T-helper 1 cell treated with Interleukin-12 subunit alpha and Interleukin-12 subunit beta and Interleukin-4 antibody, amounts not matched to agents 30 μg/mL and 1 μg/mL, for 36 hours (primary cell): ENCODE measurements around the gene HS3ST3B1.

ENCODE experiments used
- H3K27ac Mint-ChIP-seq: one replicate; pipeline ENCODE4 v1.8.0; 2021; ENCODE audit warnings: mild to moderate bottlenecking, mixed read lengths
- H3K27me3 Mint-ChIP-seq: one replicate; pipeline ENCODE4 v1.8.0; 2021; ENCODE audit warnings: low read depth, mixed read lengths
- H3K36me3 Mint-ChIP-seq: one replicate; pipeline ENCODE4 v1.8.0; 2021; ENCODE audit warnings: low read depth, mixed read lengths
- H3K4me1 Mint-ChIP-seq: one replicate; pipeline ENCODE4 v1.8.0; 2021; ENCODE audit warnings: low read depth, mixed read lengths
- H3K4me3 Mint-ChIP-seq: one replicate; pipeline ENCODE4 v1.8.0; 2021; ENCODE audit warnings: mild to moderate bottlenecking, moderate library complexity, mixed read lengths
- H3K9me3 Mint-ChIP-seq: one replicate; pipeline ENCODE4 v1.8.0; 2021; ENCODE audit warnings: mixed read lengths

Gene HS3ST3B1

DNA sequence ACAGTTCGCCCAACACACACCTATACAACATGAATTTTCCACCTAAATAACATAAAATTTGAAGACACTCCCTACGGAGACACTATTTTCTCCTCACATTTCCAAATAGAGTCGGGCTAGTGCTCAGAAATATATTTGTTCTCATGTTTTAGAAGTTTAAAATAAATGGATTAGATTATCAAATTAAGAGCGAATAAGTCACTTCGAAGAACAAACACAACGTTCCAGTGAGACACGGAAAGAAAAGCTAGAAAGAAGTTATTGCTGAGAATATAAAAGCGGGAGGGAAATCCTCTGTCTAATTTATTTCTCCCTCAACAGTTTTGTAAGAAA lies 2.0 kb upstream of the HS3ST3B1 start:
- peaks cover 7% of the 10 kb centered on the region for H3K36me3 Mint-ChIP-seq
- H3K4me3 Mint-ChIP-seq: peak overlapping the region; percentile 94
- no peaks in the 10 kb centered on the region for H3K9me3 Mint-ChIP-seq
- peak overlapping the region; percentile 81 for H3K27ac Mint-ChIP-seq
- peaks cover 45% of the 10 kb centered on the region for H3K4me1 Mint-ChIP-seq
- H3K27me3 Mint-ChIP-seq: peaks cover 44% of the 10 kb centered on the region

DNA sequence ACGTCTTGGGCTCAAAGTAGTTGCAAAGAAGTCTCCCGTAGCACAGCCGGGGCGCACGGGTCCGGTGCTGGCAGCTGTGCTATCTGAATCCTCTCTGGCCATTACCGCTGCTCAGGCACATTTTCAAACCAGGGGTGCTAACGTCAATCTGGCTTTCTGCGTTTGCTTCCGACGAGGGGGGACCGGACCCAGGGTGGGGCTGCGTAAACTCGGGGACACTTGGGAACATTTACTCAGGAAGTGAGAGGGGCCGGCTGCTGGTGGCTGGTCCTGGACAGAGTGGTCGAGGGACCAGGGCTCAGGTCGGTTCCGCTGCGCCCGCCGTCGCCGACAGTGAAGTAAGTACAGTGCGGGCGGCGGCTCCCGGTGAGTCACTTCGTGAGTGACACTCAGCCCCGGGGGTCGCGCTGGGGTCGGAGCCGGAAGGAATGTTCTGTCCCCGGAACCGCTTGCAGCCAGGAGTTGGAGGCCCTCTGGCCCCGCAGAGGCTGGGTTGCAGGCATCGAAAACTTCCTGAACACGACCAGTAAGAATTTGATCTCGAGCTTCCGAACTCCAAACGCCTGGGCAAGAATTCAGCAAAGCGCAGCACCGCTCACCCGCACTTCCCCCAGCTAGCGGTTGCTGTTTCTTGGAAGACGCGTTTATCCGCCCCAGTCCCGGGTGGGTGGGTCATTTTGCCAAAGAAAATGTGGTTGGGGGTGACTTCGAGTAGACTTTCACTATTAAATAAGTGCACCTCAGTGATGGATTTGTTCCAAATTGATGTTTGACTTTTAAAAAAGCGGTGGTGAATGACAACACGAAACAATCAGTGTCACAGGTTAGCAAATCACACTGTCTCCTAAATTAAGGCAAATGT lies 1.4 kb upstream of the HS3ST3B1 start:
- Mint-ChIP-seq H3K27me3 (peaks cover 40% of the 10 kb centered on the region), H3K4me3 (peak overlapping the region; percentile 94), H3K27ac (peak overlapping the region; percentile 81), H3K36me3 (peaks cover 9% of the 10 kb centered on the region), H3K4me1 (peaks cover 47% of the 10 kb centered on the region), H3K9me3 (no peaks in the 10 kb centered on the region)

DNA sequence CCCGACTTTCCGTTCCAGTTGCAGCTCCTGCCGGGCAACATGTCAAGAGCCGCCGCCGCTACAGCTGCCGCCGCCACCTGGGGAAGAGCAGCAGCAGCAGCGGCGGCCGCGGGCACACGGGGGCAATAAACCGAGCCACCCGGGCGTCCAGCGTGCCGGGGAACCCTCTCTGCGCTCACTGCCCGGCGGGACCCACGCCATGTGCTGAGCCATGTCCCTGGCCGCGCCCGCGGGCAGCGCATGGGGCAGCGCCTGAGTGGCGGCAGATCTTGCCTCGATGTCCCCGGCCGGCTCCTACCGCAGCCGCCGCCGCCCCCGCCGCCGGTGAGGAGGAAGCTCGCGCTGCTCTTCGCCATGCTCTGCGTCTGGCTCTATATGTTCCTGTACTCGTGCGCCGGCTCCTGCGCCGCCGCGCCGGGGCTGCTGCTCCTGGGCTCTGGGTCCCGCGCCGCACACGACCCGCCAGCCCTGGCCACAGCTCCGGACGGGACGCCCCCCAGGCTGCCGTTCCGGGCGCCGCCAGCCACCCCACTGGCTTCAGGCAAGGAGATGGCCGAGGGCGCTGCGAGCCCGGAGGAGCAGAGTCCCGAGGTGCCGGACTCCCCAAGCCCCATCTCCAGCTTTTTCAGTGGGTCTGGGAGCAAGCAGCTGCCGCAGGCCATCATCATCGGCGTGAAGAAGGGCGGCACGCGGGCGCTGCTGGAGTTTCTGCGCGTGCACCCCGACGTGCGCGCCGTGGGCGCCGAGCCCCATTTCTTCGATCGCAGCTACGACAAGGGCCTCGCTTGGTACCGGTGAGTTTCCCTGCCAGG lies 604 bp downstream of the HS3ST3B1 start:
- peaks cover 57% of the 10 kb centered on the region for H3K4me1 Mint-ChIP-seq
- H3K4me3 Mint-ChIP-seq: peak overlapping the region; percentile 98
- peaks cover 21% of the 10 kb centered on the region for H3K27me3 Mint-ChIP-seq
- peak overlapping the region; percentile 98 for H3K27ac Mint-ChIP-seq
- peaks cover 27% of the 10 kb centered on the region for H3K36me3 Mint-ChIP-seq
- H3K9me3 Mint-ChIP-seq: no peaks in the 10 kb centered on the region

DNA sequence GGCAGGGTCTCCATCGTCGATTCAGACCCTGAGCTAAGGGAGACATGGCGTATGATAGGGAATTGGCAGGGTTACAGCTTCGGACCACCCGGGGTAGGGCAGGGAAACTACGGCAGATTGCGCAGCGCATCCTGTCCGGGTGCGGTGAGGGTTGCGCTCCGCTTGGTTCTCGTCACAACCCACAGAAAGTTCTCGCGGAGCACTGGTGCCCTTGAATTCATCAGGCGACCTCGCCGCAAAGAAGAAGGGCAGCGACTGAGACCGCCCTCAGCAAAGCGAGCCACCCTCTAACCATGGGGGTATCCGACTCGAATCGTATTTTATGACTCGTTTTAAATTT lies 1.2 kb downstream of the HS3ST3B1 start:
- Mint-ChIP-seq H3K27ac (peak overlapping the region; percentile 98), H3K4me1 (peaks cover 59% of the 10 kb centered on the region), H3K9me3 (no peaks in the 10 kb centered on the region), H3K4me3 (peak overlapping the region; percentile 98), H3K36me3 (peaks cover 29% of the 10 kb centered on the region), H3K27me3 (peaks cover 17% of the 10 kb centered on the region)

GRCh38 chr17:14302431-14303099 lies 1.7 kb downstream of the HS3ST3B1 start:
- peak overlapping the region; percentile 98 for H3K27ac Mint-ChIP-seq
- H3K36me3 Mint-ChIP-seq: peaks cover 29% of the 10 kb centered on the region
- H3K27me3 Mint-ChIP-seq: peaks cover 17% of the 10 kb centered on the region
- H3K9me3 Mint-ChIP-seq: no peaks in the 10 kb centered on the region
- H3K4me1 Mint-ChIP-seq: peaks cover 59% of the 10 kb centered on the region
- peak overlapping the region; percentile 98 for H3K4me3 Mint-ChIP-seq

GRCh38 chr17:14303343-14304221 lies 2.7 kb downstream of the HS3ST3B1 start:
- no peaks in the 10 kb centered on the region for H3K9me3 Mint-ChIP-seq

DNA sequence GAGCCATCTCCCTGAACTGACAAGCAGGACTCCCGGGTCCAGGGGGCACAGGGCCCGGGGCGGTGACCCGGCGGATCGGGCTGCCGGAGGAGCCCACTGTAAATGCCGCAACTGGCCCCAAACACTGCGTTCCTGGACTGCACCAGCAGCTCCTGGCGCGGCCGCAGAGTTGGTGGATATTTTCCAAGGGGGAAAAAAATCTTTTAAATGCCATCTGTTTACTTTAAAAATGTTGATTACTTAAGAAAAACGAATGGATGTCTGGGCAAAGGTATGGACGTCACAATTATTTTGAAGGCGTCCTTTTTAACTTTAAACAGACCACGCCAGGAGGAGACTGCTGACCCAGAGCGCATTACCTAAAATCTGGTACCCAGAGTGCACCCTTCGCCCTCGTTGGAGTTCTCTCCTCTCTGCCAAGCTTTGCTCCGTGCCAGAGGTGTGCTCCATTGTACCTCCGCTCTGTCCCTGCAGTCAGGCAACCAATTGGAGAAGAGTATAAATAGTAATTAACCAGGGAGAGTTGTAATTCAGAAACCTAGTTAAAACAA lies 3.4 kb downstream of the HS3ST3B1 start:
- Mint-ChIP-seq H3K4me3 (peak overlapping the region; percentile 79), H3K9me3 (no peaks in the 10 kb centered on the region), H3K36me3 (peaks cover 32% of the 10 kb centered on the region), H3K27me3 (peaks cover 1% of the 10 kb centered on the region), H3K27ac (peak overlapping the region; percentile 67), H3K4me1 (peaks cover 55% of the 10 kb centered on the region)

More at GRCh38 chr17:14303343-14304221, 2.7 kb downstream of the HS3ST3B1 start:
- H3K4me1 Mint-ChIP-seq: peaks cover 60% of the 10 kb centered on the region
- peaks cover 8% of the 10 kb centered on the region for H3K27me3 Mint-ChIP-seq
- peak overlapping the region; percentile 98 for H3K4me3 Mint-ChIP-seq
- H3K36me3 Mint-ChIP-seq: peaks cover 32% of the 10 kb centered on the region
- peak overlapping the region; percentile 90 for H3K27ac Mint-ChIP-seq

- H3K9me3 Mint-ChIP-seq: no peaks in the 10 kb centered on the region
- peaks cover 50% of the 10 kb centered on the region for H3K4me1 Mint-ChIP-seq
- no peaks in the 10 kb centered on the region for H3K27me3 Mint-ChIP-seq
- H3K4me3 Mint-ChIP-seq: peak overlapping the region; percentile 79
- peaks cover 33% of the 10 kb centered on the region for H3K36me3 Mint-ChIP-seq
- H3K27ac Mint-ChIP-seq: peak overlapping the region; percentile 67
Measured at GRCh38 chr17:14304773-14305517, 4.1 kb downstream of the HS3ST3B1 start.

DNA sequence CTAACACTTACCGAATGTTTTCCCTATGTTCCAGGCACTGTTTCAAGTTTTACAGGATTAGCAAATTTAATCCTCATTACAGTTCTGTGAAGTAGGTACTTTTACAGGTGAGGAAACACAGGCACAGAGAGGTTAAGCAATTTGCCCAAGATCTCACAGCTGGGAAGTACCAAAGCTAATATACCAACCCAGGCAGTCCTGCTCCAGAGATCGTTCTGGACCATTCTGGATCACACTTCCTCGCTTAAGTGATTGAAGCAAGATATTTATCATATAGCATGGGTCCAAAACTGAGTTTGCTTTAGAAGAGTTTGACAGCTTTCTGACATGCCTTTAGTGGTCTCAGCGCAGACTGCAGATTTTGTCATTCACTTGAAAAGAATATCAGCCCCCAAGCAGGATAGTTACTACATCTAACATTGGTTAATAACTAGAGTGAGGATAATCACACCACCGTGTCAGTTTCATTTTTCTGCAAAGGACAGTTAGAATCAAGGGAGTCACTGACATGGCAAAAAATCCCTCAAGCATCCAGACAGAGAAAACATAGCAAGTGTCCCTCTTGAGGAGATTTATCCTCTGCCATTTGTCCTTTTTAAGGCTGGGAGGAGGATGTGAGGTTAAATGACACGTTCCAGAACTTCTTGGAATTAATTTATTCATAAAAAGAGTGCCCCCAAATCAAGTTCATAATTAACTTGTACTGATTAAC lies 5.1 kb downstream of the HS3ST3B1 start:
- peaks cover 50% of the 10 kb centered on the region for H3K4me1 Mint-ChIP-seq
- peak overlapping the region; percentile 79 for H3K4me3 Mint-ChIP-seq
- no peak overlapping the region for H3K27ac Mint-ChIP-seq
- no peaks in the 10 kb centered on the region for H3K27me3 Mint-ChIP-seq
- H3K36me3 Mint-ChIP-seq: peaks cover 41% of the 10 kb centered on the region
- no peaks in the 10 kb centered on the region for H3K9me3 Mint-ChIP-seq

DNA sequence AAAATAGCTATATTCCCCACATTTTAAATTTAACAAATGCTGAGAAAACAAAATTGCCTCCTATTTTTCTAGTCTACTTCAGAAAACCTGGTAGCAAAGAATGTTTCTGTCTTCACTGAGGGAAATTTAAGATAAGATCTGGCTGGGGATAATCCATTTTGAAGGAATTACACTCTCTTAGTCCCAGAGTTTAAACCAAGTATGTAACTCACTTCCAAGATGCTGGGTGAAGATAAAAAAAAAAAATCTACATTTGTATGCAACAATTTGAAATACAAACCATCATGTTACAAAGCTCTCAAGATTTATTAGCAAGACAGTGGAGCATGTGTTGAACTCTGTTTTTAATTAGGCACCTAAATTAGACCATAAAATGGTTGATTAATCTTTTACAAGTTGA lies 5.7 kb downstream of the HS3ST3B1 start:
- Mint-ChIP-seq H3K36me3 (peaks cover 46% of the 10 kb centered on the region), H3K4me3 (peak overlapping the region; percentile 44), H3K4me1 (peaks cover 53% of the 10 kb centered on the region), H3K27me3 (no peaks in the 10 kb centered on the region), H3K9me3 (no peaks in the 10 kb centered on the region), H3K27ac (no peak overlapping the region)

GRCh38 chr17:14307560-14308024 lies 6.7 kb downstream of the HS3ST3B1 start:
- Mint-ChIP-seq H3K9me3 (no peaks in the 10 kb centered on the region), H3K27me3 (no peaks in the 10 kb centered on the region), H3K4me1 (peaks cover 59% of the 10 kb centered on the region), H3K36me3 (peaks cover 53% of the 10 kb centered on the region), H3K4me3 (peak overlapping the region; percentile 48), H3K27ac (peak overlapping the region; percentile 41)

DNA sequence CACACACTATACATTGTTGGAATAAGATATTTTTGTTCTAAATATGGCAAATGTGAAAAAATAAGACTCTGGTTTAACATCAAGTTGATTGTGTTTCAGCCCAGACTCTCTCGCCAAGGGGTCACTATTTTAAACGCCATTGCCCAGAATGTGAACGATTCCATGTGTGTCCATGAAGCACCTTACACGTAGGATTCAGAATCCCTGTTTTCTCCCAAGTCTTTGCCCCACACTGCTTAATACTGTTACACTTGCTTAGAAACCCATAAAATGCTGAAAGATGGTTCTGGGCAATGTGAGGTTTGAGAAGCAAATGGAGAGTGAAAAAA lies 7.7 kb downstream of the HS3ST3B1 start:
- peaks cover 58% of the 10 kb centered on the region for H3K4me1 Mint-ChIP-seq

More for the DNA sequence above, 7.7 kb downstream of the HS3ST3B1 start:
- Mint-ChIP-seq H3K36me3 (peaks cover 55% of the 10 kb centered on the region), H3K4me3 (peak overlapping the region; percentile 76), H3K27ac (peak overlapping the region; percentile 53), H3K27me3 (no peaks in the 10 kb centered on the region), H3K9me3 (no peaks in the 10 kb centered on the region)
